GM23338 (cell line): ENCODE data around the gene ZNF211.

ENCODE experiments used
- CREB1 ChIP-seq: fragments of 250-450 bp; sonication (Bioruptor Pico); IDR thresholded peaks from 2 replicates; pipeline ENCODE4 v1.5.0; 2020; ENCODE audit warnings: low read depth, mild to moderate bottlenecking, moderate library complexity
- CTCF ChIP-seq, 2 experiments: fragments of 200-600 bp in 1 of 2; sonication (generic) in 1 of 2; conservative IDR thresholded peaks; 2 replicates each; pipeline versions ENCODE4 v1.5.1 to v1.6.1; 2016 to 2017; ENCODE audit warnings: antibody characterized with exemption in 2 of 2, low read depth in 2 of 2, mild to moderate bottlenecking in 2 of 2, moderate library complexity in 1 of 2
- ETS1 ChIP-seq: IDR thresholded peaks from 2 replicates; pipeline ENCODE4 v1.6.1; 2016; ENCODE audit warnings: antibody characterized with exemption
- EZH2 ChIP-seq: fragments of 200-600 bp; sonication (generic); IDR thresholded peaks from one replicate; pipeline ENCODE4 v1.8.0; 2017; ENCODE audit warnings: antibody characterized with exemption, mild to moderate bottlenecking, low read depth; ENCODE audit not compliant: unreplicated experiment
- EZH2phosphoT487 ChIP-seq: fragments of 200-600 bp; sonication (generic); IDR thresholded peaks from one replicate; pipeline ENCODE4 v1.8.1; 2018; ENCODE audit warnings: antibody characterized with exemption; ENCODE audit not compliant: unreplicated experiment
- JUNB ChIP-seq: IDR thresholded peaks from one replicate; pipeline ENCODE4 v1.6.1; 2016; ENCODE audit warnings: antibody characterized with exemption; ENCODE audit not compliant: unreplicated experiment
- NANOG ChIP-seq: IDR thresholded peaks from 2 replicates; pipeline ENCODE4 v1.6.1; 2016; ENCODE audit warnings: antibody characterized with exemption, borderline replicate concordance
- POLR2AphosphoS5 ChIP-seq: IDR thresholded peaks from 2 replicates; pipeline ENCODE4 v1.6.1; 2016; ENCODE audit warnings: antibody characterized with exemption, low read depth
- ZNF114 ChIP-seq: fragments of 250-450 bp; sonication (Bioruptor Pico); IDR thresholded peaks from 2 replicates; pipeline ENCODE4 v1.5.0; 2020; ENCODE audit warnings: mild to moderate bottlenecking, moderate library complexity
- ZNF331 ChIP-seq: fragments of 250-450 bp; sonication (Bioruptor Pico); IDR thresholded peaks from 2 replicates; pipeline ENCODE4 v1.5.0; 2020; ENCODE audit warnings: low read depth, mild to moderate bottlenecking, moderate library complexity
- TF ChIP-seq, protein P1 (sequence below): IDR thresholded peaks from one replicate; pipeline ENCODE4 v1.6.1; 2018; ENCODE audit warnings: antibody characterized with exemption; ENCODE audit not compliant: unreplicated experiment

DNA sequence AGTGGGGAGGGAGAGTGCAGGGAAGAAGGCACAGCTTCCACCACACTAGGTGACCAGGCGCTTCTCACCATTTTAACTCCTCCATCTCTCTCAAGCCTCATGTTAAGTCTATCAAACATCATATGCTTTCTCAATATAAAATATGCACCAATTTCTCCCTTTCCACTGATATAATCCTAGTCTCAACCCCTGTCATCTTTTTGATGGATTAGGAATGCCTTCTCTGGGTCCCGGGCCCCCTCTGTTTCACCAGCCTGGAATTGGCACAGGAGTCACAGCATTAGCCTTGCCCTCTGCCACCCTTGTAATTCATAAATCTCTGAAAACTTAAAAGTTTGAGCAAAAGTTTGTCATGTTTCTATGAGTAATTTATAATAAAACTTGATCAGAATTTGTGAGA is 35.7 kb downstream of the ZNF211 start, which contains the start of gene ZSCAN4:
- TF ChIP-seq CTCF (conservative IDR thresholded peaks at IDR 0.05; ENCODE audit: low read depth in 2 of 2) = no peak
- no peak for TF ChIP-seq EZH2
- TF ChIP-seq POLR2AphosphoS5 = no peak
- no peak for TF ChIP-seq EZH2phosphoT487
- TF ChIP-seq, protein P1, sequence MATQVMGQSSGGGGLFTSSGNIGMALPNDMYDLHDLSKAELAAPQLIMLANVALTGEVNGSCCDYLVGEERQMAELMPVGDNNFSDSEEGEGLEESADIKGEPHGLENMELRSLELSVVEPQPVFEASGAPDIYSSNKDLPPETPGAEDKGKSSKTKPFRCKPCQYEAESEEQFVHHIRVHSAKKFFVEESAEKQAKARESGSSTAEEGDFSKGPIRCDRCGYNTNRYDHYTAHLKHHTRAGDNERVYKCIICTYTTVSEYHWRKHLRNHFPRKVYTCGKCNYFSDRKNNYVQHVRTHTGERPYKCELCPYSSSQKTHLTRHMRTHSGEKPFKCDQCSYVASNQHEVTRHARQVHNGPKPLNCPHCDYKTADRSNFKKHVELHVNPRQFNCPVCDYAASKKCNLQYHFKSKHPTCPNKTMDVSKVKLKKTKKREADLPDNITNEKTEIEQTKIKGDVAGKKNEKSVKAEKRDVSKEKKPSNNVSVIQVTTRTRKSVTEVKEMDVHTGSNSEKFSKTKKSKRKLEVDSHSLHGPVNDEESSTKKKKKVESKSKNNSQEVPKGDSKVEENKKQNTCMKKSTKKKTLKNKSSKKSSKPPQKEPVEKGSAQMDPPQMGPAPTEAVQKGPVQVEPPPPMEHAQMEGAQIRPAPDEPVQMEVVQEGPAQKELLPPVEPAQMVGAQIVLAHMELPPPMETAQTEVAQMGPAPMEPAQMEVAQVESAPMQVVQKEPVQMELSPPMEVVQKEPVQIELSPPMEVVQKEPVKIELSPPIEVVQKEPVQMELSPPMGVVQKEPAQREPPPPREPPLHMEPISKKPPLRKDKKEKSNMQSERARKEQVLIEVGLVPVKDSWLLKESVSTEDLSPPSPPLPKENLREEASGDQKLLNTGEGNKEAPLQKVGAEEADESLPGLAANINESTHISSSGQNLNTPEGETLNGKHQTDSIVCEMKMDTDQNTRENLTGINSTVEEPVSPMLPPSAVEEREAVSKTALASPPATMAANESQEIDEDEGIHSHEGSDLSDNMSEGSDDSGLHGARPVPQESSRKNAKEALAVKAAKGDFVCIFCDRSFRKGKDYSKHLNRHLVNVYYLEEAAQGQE = no peak
- TF ChIP-seq CREB1 (CRISPR knock-in tag) = no peak
- TF ChIP-seq JUNB = no peak
- no peak for TF ChIP-seq ZNF331 (CRISPR knock-in tag)
- TF ChIP-seq NANOG = no peak
- no peak for TF ChIP-seq ETS1
- TF ChIP-seq ZNF114 (CRISPR knock-in tag) = no peak
